A673 (cell line): ENCODE data around the gene ZBTB24. TPM values are rescaled to one million over a fixed set of nuclear protein-coding genes. Genes with fewer than 3 reads are reported as not detected.

Source experiments
- BruUV-seq: library from RNA; stranded (reverse); fragments of 400-500 nt; replicated peaks from 2 replicates; lab custom pipeline; 2021; lab: Mats Ljungman, UMichigan
- CTCF ChIA-PET: fragments of 300-600 bp; sonication (Branson Sonifier 250); formaldehyde crosslinking; loops from one replicate; lab custom pipeline; 2022; ENCODE audit warnings: antibody characterized with exemption; lab: Charles Lee
- POLR2A ChIA-PET: fragments of 300-600 bp; sonication (Branson Sonifier 250); formaldehyde crosslinking; loops from one replicate; lab custom pipeline; 2022; ENCODE audit warnings: antibody characterized with exemption; ENCODE audit not compliant: low non-redundant PET; lab: Charles Lee
- DNase-seq: peaks from one replicate; pipeline ENCODE4 v3.0.0-alpha.2; 2015; ENCODE audit warnings: low spot score
- H3K27ac ChIP-seq: fragments of 200-600 bp; sonication (generic); 2 replicates; pipeline ENCODE4 v1.5.1; 2016; ENCODE audit warnings: mixed run types, low read depth, mild to moderate bottlenecking, mixed read lengths, antibody characterized with exemption, low read length; ENCODE audit not compliant: poor library complexity, severe bottlenecking
- H3K27me3 ChIP-seq: fragments of 200-600 bp; sonication (generic); replicated peaks from 2 replicates; pipeline ENCODE4 v1.6.1; 2017; ENCODE audit warnings: mixed run types, low read depth, mild to moderate bottlenecking, mixed read lengths, antibody characterized with exemption, low read length; ENCODE audit not compliant: insufficient read depth, poor library complexity
- H3K36me3 ChIP-seq: fragments of 200-600 bp; sonication (generic); 2 replicates; pipeline ENCODE4 v1.6.1; 2016; ENCODE audit warnings: mixed run types, mild to moderate bottlenecking, mixed read lengths, antibody characterized with exemption, low read length; ENCODE audit not compliant: insufficient read depth, poor library complexity, severe bottlenecking
- H3K4me1 ChIP-seq: fragments of 200-600 bp; sonication (generic); 2 replicates; pipeline ENCODE4 v1.6.1; 2017; ENCODE audit warnings: mixed run types, mild to moderate bottlenecking, mixed read lengths, antibody characterized with exemption, low read length; ENCODE audit not compliant: insufficient read depth, poor library complexity, severe bottlenecking
- H3K4me3 ChIP-seq: fragments of 200-600 bp; sonication (generic); 2 replicates; pipeline ENCODE4 v1.5.1; 2016; ENCODE audit warnings: low read depth, mixed run types, mild to moderate bottlenecking, mixed read lengths, low read length; ENCODE audit not compliant: poor library complexity, severe bottlenecking
- H3K9me3 ChIP-seq: fragments of 200-600 bp; sonication (generic); 2 replicates; pipeline ENCODE4 v1.6.1; 2016; ENCODE audit warnings: mixed run types, low read depth, mild to moderate bottlenecking, mixed read lengths, antibody characterized with exemption, low read length; ENCODE audit not compliant: poor library complexity, severe bottlenecking
- EZH2 ChIP-seq: fragments of 200-600 bp; sonication (generic); IDR thresholded peaks from 2 replicates; pipeline ENCODE4 v1.6.1; 2017; ENCODE audit warnings: borderline replicate concordance, low read depth, mild to moderate bottlenecking, mixed read lengths, antibody characterized with exemption, low read length; ENCODE audit not compliant: poor library complexity, severe bottlenecking
- intact Hi-C: fragments of 100-400 bp; cut with micrococcal nuclease; formaldehyde crosslinking; loops from one replicate; pipeline ENCODE4 v1.10.0; 2022; ENCODE audit not compliant: unreplicated experiment
- total RNA-seq: library from RNA; stranded (reverse); gene quantifications from 2 replicates; pipeline ENCODE4 v1.2.3, GENCODE V29; 2021
- TF ChIP-seq, protein P1 (sequence below): fragments of 300-800, 200-600 bp; sonication (generic); conservative IDR thresholded peaks from 2 replicates; pipeline ENCODE4 v1.5.1; 2017; ENCODE audit warnings: low read depth, mild to moderate bottlenecking, antibody characterized with exemption, low read length, moderate library complexity, mixed read lengths

The ZBTB24 gene
- total RNA-seq, 1 experiment from 2014 or later = 15.5 TPM

DNA sequence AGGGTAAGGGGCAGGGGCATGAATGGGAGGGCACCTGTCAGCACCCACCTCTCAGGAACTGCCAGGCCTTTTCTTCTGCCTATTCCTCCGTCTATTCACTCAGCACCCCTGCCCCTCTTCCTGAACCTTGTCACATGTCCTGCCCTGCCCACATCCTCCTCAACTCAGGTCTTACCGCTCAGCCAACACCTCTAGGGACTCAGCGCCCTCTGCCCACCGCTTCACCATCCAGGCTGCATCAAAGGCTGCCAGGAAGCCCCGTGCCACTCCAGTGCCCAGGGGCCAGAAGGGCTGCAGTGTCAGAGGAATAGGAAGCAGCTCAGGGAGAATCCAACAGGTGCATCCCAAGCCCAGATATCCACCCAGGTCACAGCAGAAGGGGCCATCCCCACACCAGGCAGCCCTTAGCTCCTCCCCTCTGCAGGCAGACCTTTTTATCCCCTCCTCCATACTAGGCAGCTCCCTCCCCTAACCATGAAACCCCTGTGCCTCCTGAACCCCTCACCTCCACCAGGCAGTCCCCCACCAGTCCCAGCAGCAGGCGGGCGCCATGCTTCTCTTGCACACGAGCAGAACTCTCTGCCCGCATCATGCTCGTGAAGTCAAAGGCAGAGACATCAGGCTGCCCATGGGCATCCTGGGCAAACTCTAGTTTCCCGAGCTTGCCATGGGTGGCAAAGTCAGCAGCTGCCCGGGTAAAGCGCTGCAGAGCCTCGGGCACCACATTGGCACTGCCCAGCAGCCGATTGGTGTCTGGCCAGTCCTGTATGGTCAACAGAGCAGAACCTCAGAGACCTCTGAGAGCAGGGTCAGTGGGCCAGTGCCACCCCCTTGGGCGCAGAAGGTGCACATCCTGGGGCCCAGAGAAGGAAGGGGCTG lies 33.0 kb downstream of the ZBTB24 start:
- no peak overlapping the region for H3K4me3 ChIP-seq
- peaks cover 9% of the 10 kb centered on the region for H3K4me1 ChIP-seq
- no peak for DNase-seq
- H3K27ac ChIP-seq = no peak overlapping the region
- ChIA-PET POLR2A (no interaction called here), CTCF (no interaction called here)
- H3K27me3 ChIP-seq = no peaks in the 10 kb centered on the region
- no peaks in the 10 kb centered on the region for H3K36me3 ChIP-seq
- TF ChIP-seq EZH2 = no peak
- TF ChIP-seq, protein P1, sequence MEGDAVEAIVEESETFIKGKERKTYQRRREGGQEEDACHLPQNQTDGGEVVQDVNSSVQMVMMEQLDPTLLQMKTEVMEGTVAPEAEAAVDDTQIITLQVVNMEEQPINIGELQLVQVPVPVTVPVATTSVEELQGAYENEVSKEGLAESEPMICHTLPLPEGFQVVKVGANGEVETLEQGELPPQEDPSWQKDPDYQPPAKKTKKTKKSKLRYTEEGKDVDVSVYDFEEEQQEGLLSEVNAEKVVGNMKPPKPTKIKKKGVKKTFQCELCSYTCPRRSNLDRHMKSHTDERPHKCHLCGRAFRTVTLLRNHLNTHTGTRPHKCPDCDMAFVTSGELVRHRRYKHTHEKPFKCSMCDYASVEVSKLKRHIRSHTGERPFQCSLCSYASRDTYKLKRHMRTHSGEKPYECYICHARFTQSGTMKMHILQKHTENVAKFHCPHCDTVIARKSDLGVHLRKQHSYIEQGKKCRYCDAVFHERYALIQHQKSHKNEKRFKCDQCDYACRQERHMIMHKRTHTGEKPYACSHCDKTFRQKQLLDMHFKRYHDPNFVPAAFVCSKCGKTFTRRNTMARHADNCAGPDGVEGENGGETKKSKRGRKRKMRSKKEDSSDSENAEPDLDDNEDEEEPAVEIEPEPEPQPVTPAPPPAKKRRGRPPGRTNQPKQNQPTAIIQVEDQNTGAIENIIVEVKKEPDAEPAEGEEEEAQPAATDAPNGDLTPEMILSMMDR = no peak
- intact Hi-C loops = no loop called here
- no peaks in the 10 kb centered on the region for H3K9me3 ChIP-seq
- no TSS peak for BruUV-seq

DNA sequence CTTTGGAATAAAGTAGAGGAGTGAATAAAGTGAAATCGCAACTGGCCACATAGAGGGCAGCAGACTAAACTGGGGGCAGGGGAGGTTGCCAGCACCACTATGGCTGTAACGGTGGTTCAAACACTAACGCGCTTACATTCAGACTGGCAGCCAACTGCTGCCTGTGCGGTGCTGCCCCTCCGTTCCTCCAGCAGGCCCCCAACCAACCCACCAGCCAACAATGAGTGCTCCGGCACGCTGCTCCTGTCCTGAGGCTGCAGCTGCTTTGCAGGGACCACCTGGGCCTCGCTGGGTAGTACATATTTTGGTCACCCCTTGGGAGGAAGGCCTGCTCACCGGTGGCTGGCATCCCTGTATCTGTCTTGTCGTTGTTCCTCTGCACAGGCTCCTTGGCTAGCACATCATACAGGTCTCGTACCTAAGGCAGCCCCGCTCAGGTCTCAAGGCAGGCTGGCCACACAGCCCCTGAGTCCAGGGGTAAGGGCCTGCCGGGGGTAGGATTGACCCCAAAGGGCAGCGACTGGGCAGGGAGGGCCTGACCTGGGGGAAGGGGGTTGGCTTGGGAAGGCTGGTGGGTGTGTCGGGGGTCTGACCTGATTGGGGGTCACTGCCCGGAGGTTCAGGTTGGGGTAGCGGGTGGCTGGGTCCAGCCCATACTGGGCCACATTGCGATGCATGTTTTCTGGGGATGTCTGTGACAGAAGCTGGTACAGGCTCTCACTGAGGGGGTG lies 33.8 kb downstream of the ZBTB24 start:
- ChIA-PET POLR2A (no interaction called here), CTCF (no interaction called here)
- Histone ChIP-seq H3K9me3 (no peaks in the 10 kb centered on the region), H3K36me3 (no peaks in the 10 kb centered on the region), H3K27ac (no peak overlapping the region), H3K4me3 (no peak overlapping the region), H3K4me1 (peaks cover 2% of the 10 kb centered on the region), H3K27me3 (no peaks in the 10 kb centered on the region)
- no peak for TF ChIP-seq EZH2
- TF ChIP-seq, protein P1 = no peak
- intact Hi-C loops = no loop called here
- no peak for DNase-seq
- BruUV-seq = no TSS peak

DNA sequence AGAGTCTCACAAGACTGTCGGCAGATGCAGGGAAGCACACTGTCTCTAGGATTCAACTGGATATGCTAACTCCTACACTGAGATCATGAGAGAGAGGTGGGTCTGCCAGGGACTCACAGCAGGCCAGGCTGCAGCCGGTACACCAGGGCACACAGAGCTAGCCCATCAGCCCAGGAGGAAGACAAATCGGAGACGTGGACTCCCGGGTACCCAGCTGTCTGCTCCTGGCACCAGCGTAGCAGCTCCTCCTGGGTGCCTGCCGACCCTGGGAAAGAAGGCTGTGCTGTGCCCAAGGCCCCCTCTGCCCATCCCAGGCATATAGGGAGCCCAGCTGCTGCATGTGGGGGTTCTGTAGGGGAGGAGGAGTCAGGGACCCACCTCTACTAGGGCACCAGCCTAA lies 34.4 kb downstream of the ZBTB24 start:
- no TSS peak for BruUV-seq
- Histone ChIP-seq H3K4me3 (no peak overlapping the region), H3K27me3 (no peaks in the 10 kb centered on the region), H3K9me3 (no peaks in the 10 kb centered on the region), H3K27ac (no peak overlapping the region), H3K4me1 (no peaks in the 10 kb centered on the region), H3K36me3 (no peaks in the 10 kb centered on the region)
- ChIA-PET POLR2A (interaction anchor here (0.5 to 0.6 kb wide), 2 partner anchors 8 to 1194 kb away, joined by 4 to 15 read pairs; partner anchors contain the start of genes PPIL6 and SMPD2), CTCF (no interaction called here)
- no peak for TF ChIP-seq EZH2
- TF ChIP-seq, protein P1 = no peak
- no peak for DNase-seq
- intact Hi-C loops = no loop called here
